ENCODE data around the gene CEP120.

CEP120 gene

DNA sequence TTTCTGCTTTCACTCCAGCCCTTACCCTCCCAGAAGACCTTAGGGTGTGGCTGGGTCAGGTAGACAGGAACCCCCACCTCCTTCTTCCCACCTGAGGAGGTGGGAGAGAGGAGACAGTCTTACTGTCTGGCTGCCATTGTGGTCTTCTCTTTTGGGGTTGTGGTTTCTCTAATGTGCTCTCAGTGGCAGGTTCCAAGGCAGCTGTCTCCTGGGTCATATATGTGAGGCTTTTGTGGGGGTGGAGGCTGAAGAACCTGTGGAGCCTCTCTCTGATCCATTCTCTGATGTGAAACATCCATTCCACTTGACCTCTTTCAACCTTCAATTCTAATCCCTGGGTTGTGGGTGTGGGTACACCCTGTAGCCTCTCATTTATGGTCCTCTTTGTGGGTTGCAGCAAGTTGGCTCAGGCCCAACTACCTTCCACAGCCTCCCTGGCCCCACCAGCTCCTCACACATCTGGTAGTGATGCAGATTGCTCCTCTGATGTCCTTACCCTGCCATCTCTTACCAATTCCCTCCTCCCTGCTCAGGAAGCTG lies 118.4 kb downstream of the CEP120 start:
- no peak for DNase-seq (ENCODE audit: low read depth in 1 of 2, low spot score in 1 of 2)

DNA sequence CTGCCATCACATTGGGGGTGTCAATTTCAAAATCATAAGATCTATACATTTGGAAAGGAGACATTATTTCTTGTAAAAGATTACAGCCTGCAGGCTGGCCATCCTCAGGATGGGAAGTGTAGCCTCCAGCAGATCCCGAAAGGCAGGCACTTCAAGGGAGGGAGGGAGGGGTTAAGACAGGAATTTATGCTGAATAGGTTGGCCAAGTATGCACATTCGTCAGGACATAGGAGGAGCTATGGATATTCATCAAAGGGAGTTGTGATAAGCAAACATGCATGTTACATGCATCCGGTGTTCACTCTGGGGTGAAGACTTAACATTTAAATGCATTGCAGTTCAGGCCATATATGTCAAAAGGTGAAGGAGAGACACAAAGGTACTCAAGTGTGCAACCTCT lies 119.4 kb downstream of the CEP120 start:
- DNase-seq (ENCODE audit: low read depth in 1 of 2, low spot score in 1 of 2), result no peak

DNA sequence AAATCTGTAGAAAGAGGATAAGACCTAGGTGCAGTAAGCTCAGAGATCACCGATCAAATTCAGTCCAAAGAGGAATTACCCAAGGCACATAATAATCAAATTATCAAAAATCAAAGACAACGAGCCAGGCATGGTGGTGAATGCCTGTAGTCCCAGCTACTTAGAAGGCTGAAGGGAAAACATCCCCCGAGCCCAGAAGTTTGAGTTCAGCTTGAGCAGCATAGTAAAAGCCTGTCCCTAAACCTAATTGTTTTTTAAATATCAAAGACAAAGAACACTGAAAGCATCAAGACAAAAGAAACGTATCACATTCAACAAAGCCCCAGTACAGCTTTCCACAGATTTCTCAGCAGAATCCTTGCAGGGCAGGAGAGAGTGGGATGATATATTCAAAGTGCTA lies 122.9 kb downstream of the CEP120 start:
- DNase-seq (ENCODE audit: low read depth in 1 of 2, low spot score in 1 of 2), result no peak

DNA sequence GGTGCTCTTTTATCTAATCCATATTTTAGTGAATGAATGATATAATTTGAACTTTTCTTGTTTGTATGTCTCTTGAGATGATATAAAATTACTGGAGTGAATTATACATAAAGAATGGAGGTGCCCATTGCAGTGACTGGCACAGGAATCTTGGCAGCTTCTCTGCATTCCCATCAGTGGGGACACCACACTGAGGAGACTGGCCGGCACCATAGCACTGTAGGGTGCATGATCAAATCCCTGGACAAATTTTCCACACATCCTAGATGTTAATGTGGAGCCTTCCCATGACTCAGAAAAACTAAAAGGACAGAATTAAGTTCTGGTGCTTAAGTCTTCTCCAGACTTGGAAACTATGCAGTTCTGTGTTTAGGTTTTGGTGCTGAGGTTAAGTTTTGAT lies 124.1 kb downstream of the CEP120 start:
- DNase-seq (ENCODE audit: low read depth in 1 of 2, low spot score in 1 of 2), result no peak

DNA sequence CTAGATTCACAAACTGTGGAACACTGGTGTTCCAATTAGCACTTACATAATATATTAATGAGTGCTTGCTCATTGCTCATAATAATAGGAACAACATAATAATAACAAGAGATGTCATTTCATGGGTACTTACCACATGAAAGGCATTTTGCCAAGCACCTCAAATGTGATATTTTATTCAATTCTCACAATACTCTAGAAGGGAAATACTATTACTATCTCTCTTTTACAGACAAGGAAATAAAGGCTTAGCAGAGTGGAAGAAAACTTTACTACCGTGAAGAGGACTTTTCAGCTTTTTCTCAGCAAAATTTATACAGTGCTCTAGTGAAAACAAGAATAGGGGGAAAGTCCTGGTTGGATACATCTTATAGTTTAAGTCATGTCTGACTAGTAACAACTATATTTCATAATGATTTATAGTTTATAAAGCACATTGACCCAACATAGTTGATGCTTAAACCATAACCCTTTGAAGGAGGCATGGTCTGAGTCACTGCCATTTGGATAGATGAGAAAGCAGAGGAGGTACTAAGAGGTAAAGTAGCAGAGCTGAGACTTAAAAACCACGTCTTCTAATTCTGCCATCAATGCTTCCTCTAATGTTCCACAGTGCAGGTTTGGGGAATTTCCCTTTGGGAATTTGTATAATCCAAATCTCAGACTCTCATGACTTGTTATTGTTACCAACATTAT lies 124.7 kb downstream of the CEP120 start:
- no peak for DNase-seq (ENCODE audit: low read depth in 1 of 2, low spot score in 1 of 2)

DNA sequence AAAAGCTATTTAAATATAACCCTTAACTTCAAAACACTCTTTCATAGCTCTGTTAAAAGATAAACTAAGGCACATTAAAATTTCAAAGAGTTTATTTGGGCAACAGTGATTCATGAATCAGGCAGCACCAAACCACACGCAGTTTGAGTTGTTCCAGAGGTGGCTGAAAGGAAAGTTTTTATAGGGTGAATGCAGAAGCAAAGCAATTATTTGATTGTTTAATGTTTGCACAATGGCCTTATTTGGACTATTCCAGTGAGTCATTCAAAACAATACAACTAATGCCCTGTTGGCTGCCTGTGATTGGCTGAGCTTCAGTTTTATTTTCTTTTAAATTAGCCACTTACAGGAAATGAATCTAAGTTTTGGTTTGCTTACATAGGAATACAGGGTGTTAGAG lies 125.3 kb downstream of the CEP120 start:
- no peak for DNase-seq (ENCODE audit: low read depth in 1 of 2, low spot score in 1 of 2)

DNA sequence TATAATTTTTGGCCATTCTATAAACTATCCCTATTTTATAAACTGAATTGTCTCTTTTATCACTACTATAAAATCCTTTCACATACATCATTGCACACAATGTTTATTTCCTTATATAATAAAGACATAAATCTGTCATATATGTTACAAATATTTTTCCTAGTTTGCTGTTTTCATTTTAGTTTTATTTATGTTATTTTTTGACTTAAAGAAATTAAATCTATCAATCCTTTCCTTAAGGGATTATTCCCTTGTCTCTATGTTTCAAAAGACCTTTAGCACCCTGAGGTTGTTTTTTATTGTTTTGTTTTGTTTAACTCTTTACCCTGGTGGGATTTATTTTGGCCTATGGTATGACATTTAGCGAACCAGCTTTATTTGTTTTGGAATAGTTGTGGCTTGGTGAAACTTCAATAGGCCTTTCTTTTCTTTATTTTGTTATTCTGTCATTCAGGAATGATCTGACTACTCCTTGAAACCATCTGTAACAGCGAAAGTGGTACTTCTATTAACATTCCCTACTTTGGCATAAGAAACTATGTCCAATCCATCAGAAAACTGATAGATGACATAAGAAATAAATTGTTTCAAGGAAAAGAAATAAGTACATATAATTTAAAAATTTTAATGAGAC lies 125.9 kb downstream of the CEP120 start:
- no peak for DNase-seq (ENCODE audit: low read depth in 1 of 2, low spot score in 1 of 2)
